Panc1 (cell line): ENCODE results near the gene RAD9A. TPM values are rescaled to one million over a fixed set of nuclear protein-coding genes. Genes with fewer than 3 reads are reported as not detected.

Experiments used
- ATAC-seq: fragments of 200-7000 bp; cut with Tn5 transposase; 2 replicates; pipeline ENCODE4 v1.9.1; 2020; ENCODE audit warnings: mild to moderate bottlenecking, moderate library complexity
- BruUV-seq: library from RNA; stranded (reverse); fragments of 400-500 nt; replicated peaks from 2 replicates; lab custom pipeline; 2021; lab: Mats Ljungman, UMichigan
- CTCF ChIA-PET: fragments of 300-600 bp; sonication (Branson Sonifier 250); formaldehyde crosslinking; loops from one replicate; lab custom pipeline; 2022; ENCODE audit warnings: antibody characterized with exemption; lab: Charles Lee
- POLR2A ChIA-PET: fragments of 300-600 bp; sonication (Branson Sonifier 250); formaldehyde crosslinking; loops from one replicate; lab custom pipeline; 2022; ENCODE audit warnings: antibody characterized with exemption; lab: Charles Lee
- DNase-seq: peaks from one replicate; pipeline ENCODE4 v3.0.0-alpha.2; 2010; ENCODE audit warnings: low read depth, low spot score
- H3K27ac ChIP-seq: 2 replicates; pipeline ENCODE4 v1.5.1; 2011; ENCODE audit warnings: mild to moderate bottlenecking, low read length, inconsistent platforms
- H3K27me3 ChIP-seq: fragments of 200-500 bp; sonication (Bioruptor generic); 2 replicates; pipeline ENCODE4 v1.6.0; 2014; ENCODE audit warnings: low read length, inconsistent platforms; ENCODE audit not compliant: control insufficient read depth, insufficient read depth
- H3K36me3 ChIP-seq: fragments of 200-500 bp; sonication (Bioruptor generic); 2 replicates; pipeline ENCODE4 v1.5.1; 2014; ENCODE audit warnings: inconsistent platforms, mild to moderate bottlenecking, low read length, moderate library complexity; ENCODE audit not compliant: control insufficient read depth, insufficient read depth
- H3K4me1 ChIP-seq: 2 replicates; pipeline ENCODE4 v1.5.1; 2011; ENCODE audit warnings: inconsistent platforms, mild to moderate bottlenecking, low read length, moderate library complexity; ENCODE audit not compliant: control insufficient read depth, insufficient read depth
- H3K4me3 ChIP-seq, 2 experiments: 2 replicates each; pipeline ENCODE4 v1.5.1; 2011 to 2012; ENCODE audit warnings: low read depth in 2 of 2, low read length in 2 of 2, mild to moderate bottlenecking in 2 of 2, inconsistent platforms in 1 of 2, moderate library complexity in 1 of 2
- H3K9me3 ChIP-seq: fragments of 200-500 bp; sonication (Bioruptor generic); 2 replicates; pipeline ENCODE4 v1.5.1; 2014; ENCODE audit warnings: low read depth, mild to moderate bottlenecking, inconsistent platforms, low read length, moderate library complexity; ENCODE audit not compliant: control insufficient read depth, insufficient read depth
- CTCF ChIP-seq: fragments of 450-650 bp; IDR thresholded peaks from 2 replicates; pipeline ENCODE4 v1.5.1; 2017; ENCODE audit warnings: mild to moderate bottlenecking
- POLR2AphosphoS5 ChIP-seq: IDR thresholded peaks from 2 replicates; pipeline ENCODE4 v1.6.1; 2012; ENCODE audit warnings: mild to moderate bottlenecking, low read depth, low read length, moderate library complexity
- REST ChIP-seq, 2 experiments: IDR thresholded peaks; 2 replicates each; pipeline ENCODE4 v1.6.1; 2011 to 2012; ENCODE audit warnings: low read depth in 2 of 2, control low read depth in 1 of 2, low read length in 1 of 2, mild to moderate bottlenecking in 1 of 2, moderate library complexity in 1 of 2; ENCODE audit not compliant: insufficient read depth in 1 of 2
- SIN3A ChIP-seq: IDR thresholded peaks from 2 replicates; pipeline ENCODE4 v1.6.1; 2012; ENCODE audit warnings: low read depth, mild to moderate bottlenecking, low read length, moderate library complexity, borderline replicate concordance; ENCODE audit not compliant: insufficient read depth
- TCF7L2 ChIP-seq: IDR thresholded peaks from 2 replicates; pipeline ENCODE4 v1.6.1; 2011; ENCODE audit warnings: mild to moderate bottlenecking, low read depth, low read length, inconsistent platforms
- in situ Hi-C: cut with HindIII; loops from 2 replicates; pipeline ENCODE4 v1.10.0; 2016; ENCODE audit warnings: low sequenced_read_pairs, low pct_unique_long_range_greater_than_20kb
- intact Hi-C: fragments of 100-400 bp; cut with micrococcal nuclease; formaldehyde crosslinking; loops from one replicate; pipeline ENCODE4 v1.10.0; 2022; ENCODE audit not compliant: unreplicated experiment
- total RNA-seq: library from RNA; stranded (reverse); gene quantifications from one replicate; pipeline ENCODE4 v1.2.1, GENCODE V29; 2021; ENCODE audit not compliant: unreplicated experiment

The RAD9A gene
- total RNA-seq, 1 experiment from 2014 or later: 33.1 TPM

GRCh38 chr11:67345247-67345919 lies 46.4 kb upstream of the RAD9A start:
- no TSS peak for BruUV-seq
- intact Hi-C loops: loop anchor here (5.0 kb wide), 1 partner anchor 37 kb away; no protein-coding TSS in a partner anchor
- ChIA-PET POLR2A (interaction anchor here (0.6 kb wide), 1 partner anchor 1445 kb away, joined by 3 read pairs; no protein-coding TSS in a partner anchor), CTCF (interaction anchor here (1.0 to 2.9 kb wide), 4 partner anchors 11 to 56 kb away, joined by 3 to 13 read pairs (median 8); partner anchors contain the start of gene PPP1CA)
- Histone ChIP-seq H3K27ac (no peak overlapping the region), H3K27me3 (no peaks in the 10 kb centered on the region), H3K4me3 (no peak overlapping the region), H3K4me1 (0 out of 2 replicates have a peak, but pooled peaks cover 2% of the 10 kb centered on the region), H3K36me3 (no peaks in the 10 kb centered on the region), H3K9me3 (no peaks in the 10 kb centered on the region)
- DNase-seq: no peak
- in situ Hi-C loops: no loop called here
- peak; percentile 49 for ATAC-seq
- TF ChIP-seq POLR2AphosphoS5: no peak
- no peak for TF ChIP-seq SIN3A
- TF ChIP-seq REST (IDR thresholded peaks at IDR 0.05; ENCODE audit: insufficient read depth in 1 of 2, low read depth in 2 of 2, low read length in 1 of 2): no peak
- no peak for TF ChIP-seq TCF7L2
- no peak for TF ChIP-seq CTCF

GRCh38 chr11:67345920-67346819 lies 45.6 kb upstream of the RAD9A start:
- intact Hi-C loops: loop anchor here (5.0 kb wide), 1 partner anchor 36 kb away; no protein-coding TSS in a partner anchor
- no peak overlapping the region for H3K27ac ChIP-seq
- no peaks in the 10 kb centered on the region for H3K9me3 ChIP-seq
- H3K4me3 ChIP-seq: no peak overlapping the region
- no peak for TF ChIP-seq POLR2AphosphoS5
- TF ChIP-seq REST (IDR thresholded peaks at IDR 0.05; ENCODE audit: insufficient read depth in 1 of 2, low read depth in 2 of 2, low read length in 1 of 2): no peak
- peak; percentile 94 for TF ChIP-seq CTCF
- no peak for TF ChIP-seq TCF7L2
- DNase-seq (peak; percentile 89), ATAC-seq (peak; percentile 75)
- BruUV-seq: no TSS peak
- H3K4me1 ChIP-seq: peaks cover 4% of the 10 kb centered on the region; the same call in 1 of the 2 replicates
- ChIA-PET CTCF (interaction anchor here (1.0 to 2.9 kb wide), 7 partner anchors 10 to 55 kb away, joined by 3 to 13 read pairs (median 5); partner anchors contain the start of gene PPP1CA), POLR2A (interaction anchor here (0.6 to 0.8 kb wide), 2 partner anchors 76 to 1446 kb away, joined by 3 read pairs; no protein-coding TSS in a partner anchor)
- no peaks in the 10 kb centered on the region for H3K27me3 ChIP-seq
- H3K36me3 ChIP-seq: no peaks in the 10 kb centered on the region
- in situ Hi-C loops: no loop called here
